ENCODE results near the gene TUG1.

TUG1 gene

DNA sequence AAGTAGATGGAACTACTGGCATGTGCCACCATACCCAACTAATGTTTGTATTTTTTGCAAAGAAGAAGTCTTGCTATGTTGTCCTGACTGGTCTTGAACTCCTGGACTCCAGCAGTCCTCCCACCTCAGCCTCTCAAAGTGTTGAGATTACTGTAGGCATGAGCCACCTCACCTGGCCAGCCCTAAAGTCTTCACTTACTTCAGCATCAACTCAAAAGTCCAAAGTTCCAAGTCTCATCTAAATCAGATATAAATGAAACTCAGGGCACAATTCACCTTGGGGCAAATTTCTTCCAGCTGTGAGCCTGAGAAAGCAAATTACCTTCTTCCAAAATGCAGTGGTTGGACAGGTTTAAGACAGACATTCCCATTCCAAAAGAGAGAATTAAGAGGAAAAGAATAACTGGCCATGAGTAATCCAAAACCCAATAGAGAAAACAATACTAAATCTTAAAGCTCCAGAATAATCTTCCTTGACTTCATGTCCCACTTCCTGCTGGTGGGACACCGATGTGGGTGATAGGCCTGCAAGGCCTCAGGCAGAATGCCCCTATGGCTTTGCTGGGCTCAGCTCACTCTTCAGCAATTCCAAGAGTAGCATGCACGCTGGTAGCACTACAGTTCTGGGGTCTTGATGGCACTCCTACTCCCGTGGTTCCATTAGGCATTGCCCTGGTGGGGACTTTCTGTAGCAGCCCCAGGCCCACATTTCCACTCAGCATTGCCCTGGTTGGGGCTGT lies 50.3 kb downstream of the TUG1 start:
- DNase-seq = no peak

DNA sequence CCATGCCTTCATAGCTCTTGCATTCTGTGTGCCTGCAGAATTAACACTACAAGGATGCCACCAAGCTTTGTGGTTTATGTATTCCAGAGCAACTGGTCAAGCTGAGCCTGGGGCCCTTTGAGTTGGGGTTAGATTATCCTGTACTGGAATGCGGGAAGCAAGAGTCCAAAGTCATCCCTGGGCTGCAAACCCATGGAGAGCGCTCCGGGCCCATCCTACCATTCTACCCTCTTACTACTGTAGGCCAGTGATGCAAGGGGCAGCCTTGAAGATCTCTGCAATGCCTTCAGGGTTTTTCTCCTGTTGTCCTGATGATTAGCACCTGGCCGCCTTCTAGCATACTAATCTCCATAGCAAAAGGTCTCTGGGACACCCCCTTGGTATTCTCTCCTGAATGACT lies 51.3 kb downstream of the TUG1 start:
- no peak for DNase-seq

GRCh38 chr22:31022516-31022915 lies 53.5 kb downstream of the TUG1 start:
- no peak for DNase-seq

All from GDM1 (cell line).